HG02798 (cell line): ENCODE data around the gene EGR2.
"Not testable (repeated sequence)": the region's sequence is repeated elsewhere in the genome, so short reads cannot be mapped to it uniquely, and the experiment has no call there.

Experiments used
- ATAC-seq: cut with Tn5 transposase; IDR thresholded peaks from one replicate; pipeline ENCODE4 v1.9.1; 2021; ENCODE audit warnings: mild to moderate bottlenecking; ENCODE audit not compliant: unreplicated experiment, poor library complexity

EGR2 gene

DNA sequence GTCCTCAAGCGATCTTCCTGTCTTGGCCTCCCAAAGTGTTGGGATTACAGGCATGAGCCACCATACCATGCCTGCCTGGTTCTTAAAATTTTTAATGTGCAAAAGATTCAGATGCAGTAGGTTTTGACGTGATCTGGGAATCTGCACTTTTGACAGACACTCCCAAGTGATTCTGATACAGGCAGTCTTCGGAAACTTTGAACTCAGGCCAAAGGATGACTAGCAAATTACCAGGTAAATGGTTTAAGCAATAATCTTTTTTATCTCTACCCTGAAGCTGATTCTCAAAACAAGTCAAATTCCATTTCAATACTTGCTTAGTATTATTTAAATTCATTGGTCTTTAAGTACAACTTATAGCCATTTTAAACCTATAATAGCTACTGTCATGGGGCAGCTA lies 14.3 kb downstream of the EGR2 start:
- ATAC-seq, result no peak

- ATAC-seq, result no peak
Observed at GRCh38 chr10:62796896-62797295, 19.3 kb downstream of the EGR2 start.

DNA sequence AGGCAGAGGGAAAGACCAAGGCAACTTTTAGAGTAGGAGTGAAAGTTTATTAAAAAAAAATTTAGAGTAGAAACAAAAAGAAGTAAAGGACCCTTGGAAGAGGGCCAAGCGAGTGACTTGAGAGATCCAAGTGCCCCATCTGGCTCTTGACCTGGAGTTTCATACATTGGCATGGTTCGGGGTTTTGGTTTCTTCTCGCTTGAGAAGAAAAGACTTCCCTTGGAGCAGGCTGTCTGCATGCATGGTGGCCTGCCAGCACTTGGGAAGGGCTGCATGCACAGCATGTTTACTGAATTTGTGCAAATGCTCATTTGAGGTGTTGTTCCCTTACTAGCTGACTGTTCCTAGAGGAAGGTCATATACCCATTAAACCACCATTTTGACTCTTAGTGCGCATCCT lies 20.4 kb downstream of the EGR2 start:
- ATAC-seq, result no peak

- ATAC-seq, result no peak
Observed at GRCh38 chr10:62795100-62795499, 21.1 kb downstream of the EGR2 start.

- ATAC-seq, result no peak
Observed at GRCh38 chr10:62794306-62794705, 21.9 kb downstream of the EGR2 start.

- no peak for ATAC-seq
Observed at GRCh38 chr10:62792261-62792660, 23.9 kb downstream of the EGR2 start.

DNA sequence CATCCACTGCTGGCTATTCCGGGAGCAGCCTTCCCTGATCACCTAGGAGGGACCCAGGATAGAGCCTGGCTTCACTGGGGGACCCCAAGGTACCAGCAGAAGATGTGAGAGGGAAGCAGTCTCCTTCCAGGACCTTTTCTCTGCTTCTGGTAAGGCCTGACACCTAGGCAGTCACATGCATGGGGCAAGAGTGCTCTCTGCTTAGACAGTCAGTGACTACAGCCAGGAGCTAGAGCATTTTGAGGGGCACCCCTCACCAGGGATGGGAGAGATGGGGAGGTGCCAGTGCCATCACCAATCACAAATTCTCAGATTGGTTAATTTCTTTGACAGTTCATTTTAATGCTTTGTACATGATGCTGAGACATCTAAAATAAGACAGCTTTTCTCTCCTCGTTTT lies 25.6 kb downstream of the EGR2 start:
- ATAC-seq, result no peak

DNA sequence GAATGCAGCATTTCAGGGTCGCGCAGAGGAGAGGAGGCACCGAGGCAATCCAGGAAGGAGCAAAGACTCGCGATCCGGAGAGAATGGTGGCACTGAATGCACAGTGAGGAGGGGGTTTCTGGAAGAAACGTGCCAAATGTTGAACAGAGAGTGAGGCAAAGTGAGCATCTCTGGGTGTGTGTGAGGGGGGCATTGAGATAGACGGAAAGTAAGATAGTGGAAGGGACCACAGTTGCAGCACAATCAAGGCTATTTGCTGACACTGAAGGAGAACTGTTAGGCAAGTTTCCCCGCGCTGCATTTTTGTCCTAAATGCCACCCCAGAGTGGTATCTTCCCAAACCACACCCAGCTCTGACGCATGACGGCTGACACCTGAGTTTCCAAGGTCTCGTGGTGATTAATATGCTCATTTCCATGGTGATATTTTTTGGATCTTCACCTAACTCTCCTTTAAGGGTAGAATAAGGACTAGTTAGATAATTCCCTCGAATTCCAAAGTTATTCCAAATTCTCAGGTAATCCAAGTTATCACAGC lies 26.1 kb downstream of the EGR2 start:
- ATAC-seq, result no peak

DNA sequence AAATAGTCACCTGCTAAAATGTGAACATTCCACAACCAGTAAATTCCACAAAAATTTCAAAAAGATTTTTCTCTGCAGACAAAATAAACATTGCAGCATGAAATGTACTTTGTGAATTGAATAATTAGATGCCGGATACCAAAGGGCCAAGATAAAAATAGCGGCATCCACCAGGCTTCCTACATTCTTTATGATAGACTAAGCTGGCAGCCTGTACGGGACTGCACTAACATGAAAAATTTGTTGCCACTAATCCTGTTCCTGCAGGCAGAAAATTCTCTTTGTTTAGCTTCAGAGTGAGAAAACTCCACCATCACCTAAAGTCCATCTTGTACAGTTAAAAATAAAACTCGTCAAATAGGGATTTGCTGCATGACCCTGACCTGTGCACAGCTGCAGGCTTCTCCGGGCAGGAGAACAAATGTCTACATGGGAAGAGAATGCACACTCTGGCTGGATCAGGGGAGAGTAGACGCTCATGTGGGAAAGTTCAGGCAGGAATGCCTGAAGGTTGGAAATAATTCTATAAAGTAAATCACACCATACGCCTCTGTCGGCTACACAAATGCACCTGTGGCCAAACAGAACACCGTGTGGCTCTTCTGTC lies 27.2 kb downstream of the EGR2 start:
- ATAC-seq, result no peak

DNA sequence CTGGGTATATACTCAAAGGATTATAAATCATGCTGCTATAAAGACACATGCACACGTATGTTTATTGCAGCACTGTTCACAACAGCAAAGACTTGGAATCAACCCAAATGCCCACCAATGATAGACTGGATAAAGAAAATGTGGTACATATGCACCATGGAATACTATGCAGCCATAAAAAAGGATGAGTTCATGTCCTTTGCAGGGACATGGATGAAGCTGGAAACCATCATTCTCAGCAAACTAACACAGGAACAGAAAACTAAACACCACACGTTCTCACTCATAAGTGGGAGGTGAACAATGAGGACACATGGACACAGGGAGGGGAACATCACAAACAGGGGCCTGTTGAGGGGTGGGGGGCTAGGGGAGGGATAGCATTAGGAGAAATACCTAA lies 27.9 kb downstream of the EGR2 start:
- ATAC-seq, result not testable (repeated sequence)

- ATAC-seq, result not testable (repeated sequence)
Observed at GRCh38 chr10:62784537-62784936, 31.6 kb downstream of the EGR2 start.

DNA sequence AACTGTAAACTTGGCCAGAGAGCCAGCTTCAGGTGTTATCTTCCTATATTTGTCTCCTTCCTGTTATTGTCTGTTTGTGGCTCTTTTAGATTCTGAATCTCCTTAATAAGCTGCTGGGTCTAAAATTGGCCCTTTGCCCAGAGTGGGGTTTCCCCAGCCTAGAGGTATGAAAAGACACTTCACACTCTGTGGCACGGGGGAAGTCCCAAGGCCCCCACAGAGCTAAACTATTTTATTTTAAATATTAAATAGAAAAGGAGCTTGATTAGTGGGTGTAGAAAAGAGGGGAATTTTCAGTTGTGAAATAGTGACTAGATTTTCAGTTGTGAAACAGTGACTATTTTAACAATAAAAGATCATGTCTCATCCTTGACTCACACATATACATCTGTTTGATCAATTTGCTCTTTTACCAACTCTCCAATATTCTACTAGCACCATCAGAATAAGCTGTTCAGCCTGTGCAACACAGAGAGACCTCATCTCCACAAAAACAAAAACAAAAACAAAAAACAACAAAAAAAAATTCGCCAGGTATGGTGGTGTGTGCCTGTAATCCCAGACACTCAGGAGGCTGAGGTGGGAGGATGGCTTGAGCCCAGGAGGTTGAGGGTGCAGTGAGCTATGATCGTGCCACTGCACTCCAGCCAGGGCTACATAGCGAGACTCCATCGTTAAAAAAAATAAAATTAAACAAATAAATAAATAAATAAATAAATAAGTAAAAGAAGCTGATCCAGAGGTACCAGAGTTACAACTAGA lies 36.5 kb downstream of the EGR2 start:
- ATAC-seq, result peak; percentile 95

GRCh38 chr10:62778125-62778524 lies 38.0 kb downstream of the EGR2 start:
- peak; percentile 47 for ATAC-seq

- ATAC-seq, result no peak
Observed at GRCh38 chr10:62772186-62772974, 43.8 kb downstream of the EGR2 start.

DNA sequence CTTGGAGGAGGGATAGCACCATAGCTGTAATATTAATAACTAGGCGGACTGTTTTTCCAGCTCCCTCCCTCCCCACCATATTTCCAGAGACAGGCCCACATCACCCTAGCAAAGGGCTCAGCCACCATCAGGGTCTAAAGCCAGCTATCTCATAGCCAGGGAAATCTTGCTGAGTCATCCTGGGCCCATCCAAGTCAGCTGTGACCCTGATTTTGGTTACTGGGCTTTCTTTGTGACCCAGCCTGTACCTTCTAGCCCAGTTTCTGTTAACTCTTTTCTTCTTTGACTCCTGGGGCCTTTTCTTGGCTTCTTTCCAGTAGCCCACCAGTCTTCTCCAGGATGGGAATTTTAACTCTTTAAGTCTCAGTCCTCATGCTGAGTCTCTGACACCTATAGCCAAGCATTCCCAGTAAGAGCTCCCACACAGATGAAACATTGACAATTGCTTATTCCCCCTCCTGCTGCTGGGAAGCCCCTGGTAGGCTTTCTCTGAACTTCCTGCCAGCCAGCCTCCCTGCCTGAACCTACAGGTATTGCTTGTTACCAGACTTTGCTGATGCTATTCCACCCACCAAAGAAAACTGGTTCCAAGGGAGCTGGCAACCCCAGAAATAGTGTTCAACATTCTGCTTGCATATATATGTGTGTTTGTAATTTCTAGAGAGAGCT lies 46.5 kb downstream of the EGR2 start:
- peak; percentile 69 for ATAC-seq

DNA sequence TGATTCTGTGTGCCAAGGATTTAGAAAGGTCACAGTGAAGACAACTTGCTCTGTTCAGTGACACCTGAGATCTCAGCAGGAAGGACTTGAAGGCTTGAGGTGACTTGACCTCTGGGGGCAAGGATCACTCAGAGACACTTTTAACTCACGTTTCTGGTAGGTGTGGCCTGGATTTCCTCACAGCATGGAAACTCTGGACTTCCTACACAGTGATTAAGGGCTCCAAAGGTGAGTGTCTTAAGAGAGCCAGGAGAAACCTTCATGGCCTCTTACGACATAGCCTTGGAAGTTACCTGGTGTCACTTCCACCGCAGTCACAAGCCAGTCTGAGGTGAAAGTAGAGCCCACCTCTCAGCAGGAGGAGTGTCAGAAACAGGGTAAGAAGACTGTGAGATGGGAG lies 49.8 kb downstream of the EGR2 start:
- ATAC-seq, result no peak

GRCh38 chr10:62765726-62766125 lies 50.4 kb downstream of the EGR2 start:
- ATAC-seq, result no peak

DNA sequence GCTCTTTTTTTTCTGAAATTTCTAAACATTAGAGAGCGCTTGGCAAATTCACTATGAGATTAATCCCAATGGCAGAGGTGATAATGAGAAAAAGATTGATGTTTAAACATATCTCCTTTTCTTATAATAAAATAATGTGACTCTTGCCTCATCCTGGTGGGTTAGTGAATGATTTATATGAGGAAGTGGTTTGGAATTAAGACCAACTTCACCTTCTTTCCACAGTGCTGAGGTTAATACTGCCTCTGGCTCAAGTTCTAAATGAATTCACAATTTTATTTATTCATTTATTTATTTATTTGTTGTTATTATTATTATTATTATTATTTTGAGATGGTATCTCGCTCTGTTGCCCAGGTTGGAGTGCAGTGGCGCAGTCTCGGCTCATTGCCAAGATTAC lies 52.2 kb downstream of the EGR2 start:
- ATAC-seq, result no peak

GRCh38 chr10:62763155-62763554 lies 53.0 kb downstream of the EGR2 start:
- no peak for ATAC-seq
